HG03521 (cell line): ENCODE measurements around the gene MGAT4A.

Experiments
- ATAC-seq: cut with Tn5 transposase; IDR thresholded peaks from one replicate; pipeline ENCODE4 v1.9.1; 2021; ENCODE audit warnings: mild to moderate bottlenecking, moderate library complexity; ENCODE audit not compliant: unreplicated experiment

The MGAT4A gene

DNA sequence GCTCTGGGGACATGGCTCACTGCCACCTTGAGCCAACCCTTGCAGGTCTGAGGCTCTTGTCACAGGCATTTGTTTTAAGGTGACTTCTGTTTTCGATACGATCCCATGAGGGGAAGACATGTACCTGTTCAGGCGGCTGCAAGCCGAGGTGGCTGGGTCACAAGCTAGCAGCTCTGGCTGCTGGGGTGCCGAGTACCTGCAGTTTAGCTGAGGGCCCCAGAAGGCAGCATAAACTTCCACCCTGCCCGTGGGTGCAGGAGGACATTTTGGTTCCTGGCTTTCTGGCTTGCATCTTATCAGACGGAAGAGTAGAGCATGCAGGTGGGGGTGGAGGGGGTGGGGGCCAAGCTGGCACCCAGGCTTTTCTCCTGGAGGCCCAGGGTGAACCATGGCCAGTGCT lies 151.0 kb downstream of the MGAT4A start:
- no peak for ATAC-seq

GRCh38 chr2:98578231-98578630 lies 152.7 kb downstream of the MGAT4A start:
- ATAC-seq = no peak

DNA sequence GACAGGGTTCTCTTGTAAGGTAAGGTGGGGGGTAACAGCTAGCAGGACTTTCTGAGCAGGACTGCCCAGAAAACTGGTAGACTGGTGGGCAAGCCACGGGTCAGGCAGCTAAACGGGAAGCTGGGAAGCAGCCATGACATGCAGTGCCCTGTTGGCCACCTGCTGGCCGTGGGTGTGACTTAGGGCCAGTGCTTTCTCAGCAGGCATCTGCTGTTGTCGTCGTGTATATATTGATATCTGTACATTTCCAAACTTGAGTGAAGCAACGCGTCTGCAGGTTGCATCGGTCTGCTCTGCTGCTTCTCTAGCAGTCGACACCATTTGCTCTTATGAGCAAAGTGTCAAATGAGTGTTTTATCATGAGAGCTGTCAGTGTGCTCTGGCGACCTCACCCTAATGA lies 153.6 kb downstream of the MGAT4A start:
- ATAC-seq = no peak

- ATAC-seq = no peak
These were observed 154.1 kb downstream of the MGAT4A start for GRCh38 chr2:98576666-98577312.

DNA sequence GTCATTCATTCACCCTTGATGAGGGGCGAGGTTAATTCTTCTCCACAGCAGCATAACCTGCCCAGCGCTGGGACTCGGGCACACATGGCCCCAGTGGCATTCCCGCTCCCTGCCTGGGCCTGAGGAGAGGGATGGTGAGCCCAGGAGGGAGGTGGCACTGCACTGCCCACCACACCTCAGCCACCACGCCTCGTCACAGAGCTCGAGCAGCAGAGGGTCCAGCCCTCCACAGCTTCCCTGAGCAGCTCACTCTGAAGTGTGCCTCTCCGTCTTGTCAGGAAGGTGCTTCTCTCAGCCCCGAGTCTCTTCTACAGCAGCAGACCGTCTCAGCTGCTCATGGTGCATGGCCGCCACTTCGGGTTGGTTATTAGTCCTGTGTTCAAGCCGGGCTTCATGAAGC lies 157.5 kb downstream of the MGAT4A start:
- no peak for ATAC-seq

DNA sequence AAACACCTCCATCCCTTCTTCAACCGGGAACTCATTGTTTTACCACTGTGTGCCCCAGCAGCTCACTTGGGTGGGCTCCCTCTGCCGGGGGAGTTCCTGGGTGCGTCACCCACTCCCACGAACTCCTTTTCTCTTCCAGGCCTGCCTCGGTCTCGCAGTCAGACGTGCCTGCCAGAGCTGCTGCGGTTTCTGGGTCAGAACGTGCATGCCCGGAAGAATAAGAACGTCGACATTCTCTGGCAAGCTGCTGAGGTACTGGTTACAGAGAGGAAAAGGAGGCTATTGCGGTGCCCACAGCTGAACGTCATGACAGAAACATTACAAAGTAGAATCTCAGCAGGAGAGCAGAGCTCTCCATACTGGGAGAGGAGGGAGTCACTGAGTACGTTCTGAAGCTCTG lies 158.3 kb downstream of the MGAT4A start:
- no peak for ATAC-seq

DNA sequence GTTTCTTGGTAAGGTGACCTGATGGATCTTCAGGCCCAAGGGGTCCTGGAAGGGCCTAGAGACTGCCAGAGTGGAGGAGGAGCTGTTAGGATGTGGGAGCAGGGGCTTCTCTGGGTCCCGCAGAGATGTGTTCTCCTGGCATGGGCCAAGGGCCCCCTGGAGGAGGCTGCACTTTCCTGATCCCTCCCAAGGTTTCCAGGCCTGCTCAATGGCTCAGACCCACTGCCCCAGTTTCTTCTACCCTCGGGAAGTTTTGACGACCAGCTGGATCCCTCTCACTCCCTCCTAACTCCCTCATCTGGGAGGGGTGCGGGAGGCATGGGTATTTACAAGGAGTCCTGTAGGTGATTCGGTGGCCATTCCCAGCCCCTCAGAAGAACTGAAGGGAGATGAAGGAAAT lies 158.7 kb downstream of the MGAT4A start:
- no peak for ATAC-seq

DNA sequence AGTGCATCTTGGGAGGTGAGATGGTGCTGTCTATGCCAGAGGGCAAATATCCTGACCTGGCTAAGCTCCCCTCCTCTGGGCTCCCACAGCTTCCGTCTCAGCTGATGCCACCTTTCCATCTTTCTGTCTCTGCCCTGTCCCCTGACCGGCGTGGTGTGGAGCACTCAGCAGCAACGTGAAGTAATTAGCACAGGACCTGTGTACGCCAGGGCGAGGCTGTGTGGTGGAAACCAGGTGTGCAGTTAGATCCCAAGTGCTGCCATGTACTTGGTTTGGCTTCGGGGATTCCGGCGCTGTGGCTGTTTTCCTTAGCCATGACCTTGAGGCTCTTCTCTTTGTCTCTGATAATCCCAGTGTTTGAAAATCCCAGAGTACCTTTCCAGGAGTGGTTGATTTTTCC lies 159.1 kb downstream of the MGAT4A start:
- ATAC-seq = no peak

- ATAC-seq = no peak
These were observed 159.7 kb downstream of the MGAT4A start for GRCh38 chr2:98571121-98571701.

GRCh38 chr2:98570356-98570755 lies 160.6 kb downstream of the MGAT4A start:
- no peak for ATAC-seq

DNA sequence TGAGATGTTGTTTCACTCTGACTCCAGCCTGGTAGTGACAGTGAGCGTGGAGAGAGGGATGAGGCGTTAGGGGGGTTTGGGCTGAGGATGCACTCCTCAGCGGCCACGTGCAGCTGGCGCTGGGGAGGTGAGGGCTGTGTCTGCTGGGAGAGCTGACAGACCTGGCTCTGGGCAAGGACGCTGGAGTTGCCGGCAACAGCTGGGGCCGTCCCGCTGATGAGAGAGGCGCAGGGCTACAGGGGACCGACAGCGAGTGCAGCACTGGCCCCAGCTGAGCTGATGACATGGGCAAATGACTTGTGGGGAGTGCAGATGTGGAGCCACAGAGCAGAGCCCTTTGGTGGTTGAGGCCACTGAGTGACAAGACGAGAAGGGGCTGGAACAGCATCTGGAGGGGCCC lies 161.0 kb downstream of the MGAT4A start:
- ATAC-seq = no peak

DNA sequence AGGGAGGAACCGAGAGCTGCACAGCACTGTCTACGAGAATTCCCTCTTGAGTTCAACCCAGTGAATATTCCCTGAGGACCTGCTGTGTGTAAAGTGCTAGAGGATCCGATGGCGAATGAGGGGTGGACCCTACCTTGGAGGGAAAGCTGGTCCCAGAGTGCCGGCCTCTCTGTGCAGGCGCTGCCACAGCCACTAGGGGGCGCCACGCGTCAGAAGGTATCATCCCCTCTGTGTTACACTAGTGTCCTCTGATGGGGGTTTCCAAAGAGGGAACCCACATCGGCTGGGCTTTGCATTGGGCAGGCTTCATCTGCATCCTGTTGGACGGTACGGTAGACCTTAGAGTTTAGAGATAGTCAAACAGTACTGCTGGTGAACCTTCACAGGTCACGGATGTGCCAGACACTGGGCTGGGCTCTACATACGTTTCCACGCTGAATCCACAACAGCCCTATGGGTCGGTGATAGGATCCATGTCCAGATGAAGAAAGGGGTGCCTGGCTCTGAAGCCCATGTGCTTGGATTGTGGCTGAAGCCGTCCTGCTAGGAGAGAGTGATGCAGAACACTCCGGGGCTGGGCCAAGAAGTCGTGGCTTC lies 161.6 kb downstream of the MGAT4A start:
- peak; percentile 52 for ATAC-seq
